Upper lobe of right lung (tissue), 1 donor: ENCODE measurements around the gene ANKH. TPM values are rescaled to one million over a fixed set of nuclear protein-coding genes. Genes with fewer than 3 reads are reported as not detected.

Source experiments
- ATAC-seq: fragments of 200-7000 bp; cut with Tn5 transposase; one replicate; pipeline ENCODE4 v1.9.1; 2020; ENCODE audit warnings: mild to moderate bottlenecking, moderate library complexity
- DNase-seq: peaks from one replicate; pipeline ENCODE4 v3.0.0-alpha.2; 2020
- H3K27ac ChIP-seq: fragments of 200-600 bp; one replicate; pipeline ENCODE4 v1.8.0; 2022
- H3K27me3 ChIP-seq: fragments of 200-600 bp; one replicate; pipeline ENCODE4 v1.8.0; 2022; ENCODE audit warnings: mild to moderate bottlenecking
- H3K36me3 ChIP-seq: fragments of 200-600 bp; one replicate; pipeline ENCODE4 v1.8.0; 2022
- H3K4me1 ChIP-seq: fragments of 200-600 bp; one replicate; pipeline ENCODE4 v1.8.0; 2022
- H3K4me3 ChIP-seq: fragments of 200-600 bp; one replicate; pipeline ENCODE4 v1.8.0; 2022; ENCODE audit warnings: mild to moderate bottlenecking
- H3K9me3 ChIP-seq: fragments of 200-600 bp; one replicate; pipeline ENCODE4 v1.8.0; 2022
- intact Hi-C: fragments of 100-400 bp; cut with DNase I; formaldehyde crosslinking; loops from one replicate; pipeline ENCODE4 v1.11.0; 2022
- total RNA-seq: library from RNA; stranded (reverse); fragmentation: NEBNext Ultra II Directional; extraction: Animal tissue kit (Norgen Biotek cat#: 25700); gene quantifications from one replicate; pipeline ENCODE4 v1.2.1, GENCODE V29; 2021
- TF ChIP-seq, protein P1 (sequence below): fragments of 200-600 bp; IDR thresholded peaks from one replicate; pipeline ENCODE4 v1.8.0; 2022; ENCODE audit warnings: antibody characterized with exemption
- donor health status: DM: no; HTN: yes; CAD: no; lungs with severe emphysema.

Gene ANKH
- total RNA-seq, 1 donor from 2014 or later: 67.2 TPM

DNA sequence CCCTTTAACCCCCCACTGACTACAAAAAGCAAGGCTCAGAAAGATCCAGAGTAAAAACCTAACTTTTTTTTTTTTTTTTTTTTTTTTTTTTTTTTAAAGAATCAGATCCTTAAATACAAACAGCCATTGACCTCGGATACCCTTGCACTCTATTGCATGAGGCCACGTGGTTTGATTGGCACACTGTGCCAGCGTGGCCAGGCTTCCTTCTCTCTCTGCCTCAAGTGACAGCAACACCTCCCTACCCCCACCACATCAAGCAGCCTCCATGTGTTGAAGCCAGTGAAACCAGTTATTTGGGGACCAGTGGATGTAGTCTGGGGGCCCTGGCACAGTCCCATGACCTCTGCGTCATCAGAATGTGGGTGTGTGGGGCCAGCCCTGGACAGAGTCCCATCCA lies 135.6 kb downstream of the ANKH start:
- no peak overlapping the region for H3K4me3 ChIP-seq
- H3K36me3 ChIP-seq: peaks cover 12% of the 10 kb centered on the region
- H3K4me1 ChIP-seq: no peaks in the 10 kb centered on the region
- no peaks in the 10 kb centered on the region for H3K27me3 ChIP-seq
- TF ChIP-seq, protein P1, sequence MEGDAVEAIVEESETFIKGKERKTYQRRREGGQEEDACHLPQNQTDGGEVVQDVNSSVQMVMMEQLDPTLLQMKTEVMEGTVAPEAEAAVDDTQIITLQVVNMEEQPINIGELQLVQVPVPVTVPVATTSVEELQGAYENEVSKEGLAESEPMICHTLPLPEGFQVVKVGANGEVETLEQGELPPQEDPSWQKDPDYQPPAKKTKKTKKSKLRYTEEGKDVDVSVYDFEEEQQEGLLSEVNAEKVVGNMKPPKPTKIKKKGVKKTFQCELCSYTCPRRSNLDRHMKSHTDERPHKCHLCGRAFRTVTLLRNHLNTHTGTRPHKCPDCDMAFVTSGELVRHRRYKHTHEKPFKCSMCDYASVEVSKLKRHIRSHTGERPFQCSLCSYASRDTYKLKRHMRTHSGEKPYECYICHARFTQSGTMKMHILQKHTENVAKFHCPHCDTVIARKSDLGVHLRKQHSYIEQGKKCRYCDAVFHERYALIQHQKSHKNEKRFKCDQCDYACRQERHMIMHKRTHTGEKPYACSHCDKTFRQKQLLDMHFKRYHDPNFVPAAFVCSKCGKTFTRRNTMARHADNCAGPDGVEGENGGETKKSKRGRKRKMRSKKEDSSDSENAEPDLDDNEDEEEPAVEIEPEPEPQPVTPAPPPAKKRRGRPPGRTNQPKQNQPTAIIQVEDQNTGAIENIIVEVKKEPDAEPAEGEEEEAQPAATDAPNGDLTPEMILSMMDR: no peak
- intact Hi-C loops: no loop called here
- peak; percentile 75 for ATAC-seq
- no peak for DNase-seq
- H3K27ac ChIP-seq: no peak overlapping the region
- no peaks in the 10 kb centered on the region for H3K9me3 ChIP-seq

DNA sequence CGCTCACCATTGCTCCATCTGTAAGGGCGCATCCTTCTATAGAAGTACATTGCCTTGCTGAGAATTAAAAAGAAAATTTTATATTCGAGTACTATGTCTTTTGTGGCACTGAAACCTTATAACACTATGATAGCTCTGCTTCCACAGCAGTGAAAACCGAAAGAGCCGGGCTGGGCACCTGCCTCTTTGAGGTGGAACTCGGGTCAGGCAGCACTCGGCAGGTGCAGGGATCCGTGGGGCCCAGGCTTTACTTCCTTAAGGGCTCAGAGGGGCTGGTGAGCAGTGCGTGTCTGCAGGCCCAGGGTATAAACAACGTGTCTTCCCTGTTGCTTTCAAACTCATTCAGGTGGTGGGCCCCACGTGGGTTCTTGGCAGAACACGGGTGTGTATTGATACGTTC lies 137.2 kb downstream of the ANKH start:
- H3K36me3 ChIP-seq: no peaks in the 10 kb centered on the region
- intact Hi-C loops: no loop called here
- H3K27ac ChIP-seq: no peak overlapping the region
- no peaks in the 10 kb centered on the region for H3K27me3 ChIP-seq
- H3K4me1 ChIP-seq: no peaks in the 10 kb centered on the region
- TF ChIP-seq, protein P1: no peak
- ATAC-seq: no peak
- H3K9me3 ChIP-seq: no peaks in the 10 kb centered on the region
- no peak overlapping the region for H3K4me3 ChIP-seq
- DNase-seq: no peak

DNA sequence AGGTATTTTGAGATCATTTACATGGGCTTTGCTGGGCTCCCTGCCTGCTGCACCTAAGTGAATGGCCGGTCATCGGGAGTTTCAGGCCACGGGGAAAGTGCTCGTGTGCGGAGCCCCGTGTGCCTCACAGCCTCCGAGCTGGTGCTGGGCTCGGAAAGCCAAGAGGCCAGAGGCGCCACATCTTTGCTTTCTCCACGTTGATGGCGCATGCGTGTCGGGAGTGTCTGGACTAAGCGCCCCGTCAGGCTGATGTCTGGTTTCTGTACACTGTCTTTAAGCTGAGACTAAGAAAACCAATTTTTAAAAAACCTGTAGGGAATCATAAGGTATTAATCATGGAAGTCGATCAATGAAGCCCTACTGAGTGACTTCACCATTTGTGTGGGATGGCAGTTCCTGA lies 137.9 kb downstream of the ANKH start:
- ATAC-seq (no peak), DNase-seq (no peak)
- Histone ChIP-seq H3K36me3 (no peaks in the 10 kb centered on the region), H3K4me1 (no peaks in the 10 kb centered on the region), H3K27ac (no peak overlapping the region), H3K4me3 (no peak overlapping the region), H3K27me3 (no peaks in the 10 kb centered on the region), H3K9me3 (no peaks in the 10 kb centered on the region)
- intact Hi-C loops: no loop called here
- TF ChIP-seq, protein P1: no peak

DNA sequence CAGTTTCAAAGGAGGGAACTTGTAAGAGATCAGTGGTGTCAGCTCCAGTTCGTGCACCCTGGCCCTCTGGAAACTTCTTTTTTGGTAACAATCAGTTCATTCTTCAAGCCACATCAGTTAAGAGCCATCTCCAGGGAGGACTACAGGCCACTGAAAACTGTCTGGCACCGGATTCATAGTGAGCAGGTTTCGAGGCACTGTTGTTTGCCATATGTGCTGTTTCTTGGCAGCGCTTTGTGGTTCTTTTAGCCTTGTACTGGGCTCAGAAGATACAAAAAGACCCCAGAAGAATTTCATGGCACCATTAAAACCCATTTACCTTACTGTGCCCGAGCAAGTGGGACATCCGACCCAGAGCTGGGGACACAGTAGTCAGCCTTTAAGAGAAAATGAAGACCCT lies 138.6 kb downstream of the ANKH start:
- Histone ChIP-seq H3K9me3 (no peaks in the 10 kb centered on the region), H3K4me1 (no peaks in the 10 kb centered on the region), H3K4me3 (no peak overlapping the region), H3K27me3 (no peaks in the 10 kb centered on the region), H3K27ac (no peak overlapping the region), H3K36me3 (no peaks in the 10 kb centered on the region)
- intact Hi-C loops: no loop called here
- DNase-seq: no peak
- TF ChIP-seq, protein P1: no peak
- ATAC-seq: no peak

DNA sequence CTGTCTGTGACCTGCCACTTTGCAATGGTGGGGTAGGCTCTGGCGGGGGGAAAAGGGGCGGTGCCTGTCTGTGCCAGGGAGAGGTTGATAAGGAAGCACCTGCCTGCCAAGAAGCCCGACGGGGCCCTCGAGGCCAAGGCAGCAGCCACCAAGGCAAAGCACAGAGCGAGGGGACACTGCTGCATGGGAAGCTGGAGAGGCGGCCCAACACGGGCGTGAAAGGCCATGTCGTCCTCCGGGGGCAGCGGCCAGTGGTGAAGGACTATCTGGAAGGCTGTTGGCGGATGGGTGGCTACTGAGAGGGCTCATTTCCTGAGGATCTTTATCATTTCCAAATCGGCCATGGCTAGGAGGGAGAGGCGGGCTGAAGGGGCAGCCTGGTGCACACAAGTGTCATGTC lies 140.7 kb downstream of the ANKH start:
- H3K9me3 ChIP-seq: no peaks in the 10 kb centered on the region
- TF ChIP-seq, protein P1: no peak
- DNase-seq (no peak), ATAC-seq (no peak)
- no peak overlapping the region for H3K27ac ChIP-seq
- H3K27me3 ChIP-seq: no peaks in the 10 kb centered on the region
- intact Hi-C loops: no loop called here
- H3K4me3 ChIP-seq: no peak overlapping the region
- H3K36me3 ChIP-seq: no peaks in the 10 kb centered on the region
- H3K4me1 ChIP-seq: no peaks in the 10 kb centered on the region

DNA sequence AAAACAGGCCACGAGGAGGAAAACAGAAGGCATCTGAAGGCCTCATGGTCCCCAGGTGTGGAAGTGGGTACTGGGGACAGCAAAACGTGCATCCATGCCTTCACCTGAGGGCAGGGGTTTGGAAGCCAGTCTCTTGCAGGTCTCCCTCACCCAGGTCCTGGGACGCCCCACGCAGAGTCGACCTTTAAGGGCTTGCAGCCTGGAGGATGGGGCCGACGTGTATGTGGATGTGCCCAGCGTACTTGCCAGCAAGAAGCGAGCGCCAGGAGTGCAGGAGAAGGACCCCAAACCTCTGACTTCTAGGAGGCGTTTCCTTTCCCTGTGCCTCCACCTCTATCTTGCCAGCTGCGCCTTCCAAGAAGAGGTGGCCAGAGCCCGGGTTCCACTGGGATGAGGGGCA lies 141.1 kb downstream of the ANKH start:
- H3K4me3 ChIP-seq: no peak overlapping the region
- H3K9me3 ChIP-seq: no peaks in the 10 kb centered on the region
- no peaks in the 10 kb centered on the region for H3K36me3 ChIP-seq
- no peaks in the 10 kb centered on the region for H3K4me1 ChIP-seq
- intact Hi-C loops: no loop called here
- TF ChIP-seq, protein P1: no peak
- H3K27ac ChIP-seq: no peak overlapping the region
- ATAC-seq (no peak), DNase-seq (no peak)
- H3K27me3 ChIP-seq: no peaks in the 10 kb centered on the region
